Measurements from ENCODE around the gene TUT1.
"Not testable (repeated sequence)": the region's sequence is repeated elsewhere in the genome, so short reads cannot be mapped to it uniquely, and the experiment has no call there.

TUT1 gene

GRCh38 chr11:62591448-62592145, at the start of gene TUT1:
TUT1 (minus strand) TSS chr11:62591523; CDS start chr11:62591485, 38 bp downstream.
- intact Hi-C loops (cut with DNase I) = loop anchor here (1.0 to 10.0 kb wide), 2 partner anchors 17 to 113 kb away; partner anchors contain the start of genes BSCL2 and GNG3
- peak; percentile 94 to 99 (median 96) for DNase-seq

GRCh38 chr11:62632492-62632891, 41.2 kb upstream of the TUT1 start:
- intact Hi-C loops (cut with DNase I) = no loop called here
- peak in 1 of 10 donors; percentile 37 for DNase-seq

- intact Hi-C loops (cut with DNase I) = no loop called here
Measured at GRCh38 chr11:62627713-62628112, 36.4 kb upstream of the TUT1 start.

GRCh38 chr11:62622476-62623089, 31.3 kb upstream of the TUT1 start:
- intact Hi-C loops (cut with DNase I) = loop anchor here (1.0 to 5.0 kb wide), 2 partner anchors 24 to 50 kb away; partner anchors contain the start of genes EEF1G and GANAB
- DNase-seq = peak in 1 of 10 donors; percentile 18

More at GRCh38 chr11:62627713-62628112, 36.4 kb upstream of the TUT1 start:
- DNase-seq = peak in 1 of 10 donors; percentile 57

GRCh38 chr11:62621567-62622470, 30.5 kb upstream of the TUT1 start, which contains the start of gene B3GAT3:
B3GAT3 (minus strand) TSS chr11:62621986; CDS start chr11:62621947, 39 bp downstream.
- DNase-seq = peak; percentile 97 to 100 (median 98)
- intact Hi-C loops (cut with DNase I) = loop anchor here (1.0 to 5.0 kb wide), 4 partner anchors 9 to 50 kb away; partner anchors contain the start of genes EEF1G, GANAB, MTA2 and ROM1

- intact Hi-C loops (cut with DNase I) = loop anchor here (1.0 to 5.0 kb wide), 3 partner anchors 8 to 49 kb away; partner anchors contain the start of genes EEF1G, MTA2 and ROM1
- no peak for DNase-seq
Measured at GRCh38 chr11:62621027-62621566, 29.8 kb upstream of the TUT1 start.

GRCh38 chr11:62616957-62617356, 25.6 kb upstream of the TUT1 start:
- intact Hi-C loops (cut with DNase I); DNase-seq: not testable (repeated sequence)

- no peak for DNase-seq
- intact Hi-C loops (cut with DNase I) = no loop called here
Measured at GRCh38 chr11:62615521-62615920, 24.2 kb upstream of the TUT1 start.

GRCh38 chr11:62614275-62614674, 23.0 kb upstream of the TUT1 start:
- intact Hi-C loops (cut with DNase I) = no loop called here
- peak in 5 of 10 donors; percentile 28 to 87 (median 81) for DNase-seq

GRCh38 chr11:62613291-62613778, 22.0 kb upstream of the TUT1 start:
- intact Hi-C loops (cut with DNase I) = loop anchor here (1.0 kb wide), 1 partner anchor 8 kb away; the partner anchor contains the start of gene B3GAT3
- DNase-seq = peak in 2 of 10 donors; percentile 13 to 87

GRCh38 chr11:62612366-62613290, 21.3 kb upstream of the TUT1 start, which contains the start of the genes EML3 and ROM1:
EML3 (minus strand) TSS chr11:62612775; CDS start chr11:62612457, 318 bp downstream.
ROM1 (plus strand) TSS chr11:62613257; CDS start chr11:62613282, 25 bp downstream.
- DNase-seq = peak; percentile 69 to 97 (median 81)
- intact Hi-C loops (cut with DNase I) = loop anchor here (1.0 kb wide), 1 partner anchor 9 kb away; the partner anchor contains the start of gene B3GAT3

GRCh38 chr11:62611705-62612365, 20.5 kb upstream of the TUT1 start:
- DNase-seq = peak in 5 of 10 donors; percentile 11 to 91 (median 47)
- intact Hi-C loops (cut with DNase I) = no loop called here

- intact Hi-C loops (cut with DNase I) = no loop called here
- DNase-seq = peak in 1 of 10 donors; percentile 43
Measured at GRCh38 chr11:62610814-62611704, 19.7 kb upstream of the TUT1 start.

GRCh38 chr11:62610403-62610802, 19.1 kb upstream of the TUT1 start:
- no peak for DNase-seq
- intact Hi-C loops (cut with DNase I) = no loop called here

- intact Hi-C loops (cut with DNase I) = no loop called here
- DNase-seq = peak in 1 of 10 donors; percentile 51
Measured at GRCh38 chr11:62608776-62609175, 17.5 kb upstream of the TUT1 start.

GRCh38 chr11:62607714-62608113, 16.4 kb upstream of the TUT1 start:
- intact Hi-C loops (cut with DNase I) = no loop called here
- peak in 1 of 10 donors; percentile 48 for DNase-seq

- intact Hi-C loops (cut with DNase I) = no loop called here
- peak in 1 of 10 donors; percentile 34 for DNase-seq
Measured at GRCh38 chr11:62605902-62606301, 14.6 kb upstream of the TUT1 start.
